ENCODE results near the gene APMAP. TPM values are rescaled to one million over a fixed set of nuclear protein-coding genes. Genes with fewer than 3 reads are reported as not detected.

APMAP gene
- total RNA-seq, 4 donors from 2014 or later = 24.2 to 108 (median 29.3) TPM

GRCh38 chr20:25011261-25011660 lies 18.7 kb upstream of the APMAP start:
- ATAC-seq = no peak
- intact Hi-C loops (cut with DNase I; ENCODE audit: low total_unique reads) = no loop called here
- H3K27ac ChIP-seq = peak overlapping the region; percentile 37 to 70 (median 58)
- peaks cover 0 to 47% of the 10 kb centered on the region in 2 donors for H3K36me3 ChIP-seq
- no peaks in the 10 kb centered on the region for H3K27me3 ChIP-seq
- in situ Hi-C loops (cut with MboI; ENCODE audit: low sequenced_read_pairs in 4 of 4) = no loop called here
- H3K4me3 ChIP-seq = no peak overlapping the region
- H3K9me3 ChIP-seq = no peaks in the 10 kb centered on the region
- TF ChIP-seq POLR2A (IDR thresholded peaks at IDR 0.05) (no peak), CTCF (IDR thresholded peaks at IDR 0.05 in 4 of 5, conservative IDR thresholded peaks at IDR 0.05 in 1 of 5) (no peak)
- no peak for DNase-seq
- peaks cover 15 to 20% of the 10 kb centered on the region in 2 donors for H3K4me1 ChIP-seq

- peak overlapping the region in 1 of 4 donors; percentile 36 for H3K27ac ChIP-seq
- no peaks in the 10 kb centered on the region for H3K9me3 ChIP-seq
- ATAC-seq (no peak), DNase-seq (no peak)
- H3K36me3 ChIP-seq = peaks cover 0 to 49% of the 10 kb centered on the region in 2 donors
- intact Hi-C loops (cut with DNase I; ENCODE audit: low total_unique reads) = no loop called here
- no peak overlapping the region for H3K4me3 ChIP-seq
- H3K4me1 ChIP-seq = peaks cover 18 to 20% of the 10 kb centered on the region in 2 donors
- in situ Hi-C loops (cut with MboI; ENCODE audit: low sequenced_read_pairs in 4 of 4) = no loop called here
- TF ChIP-seq CTCF (IDR thresholded peaks at IDR 0.05 in 4 of 5, conservative IDR thresholded peaks at IDR 0.05 in 1 of 5) (no peak), POLR2A (IDR thresholded peaks at IDR 0.05) (no peak)
- H3K27me3 ChIP-seq = no peaks in the 10 kb centered on the region
These were observed 16.9 kb upstream of the APMAP start for GRCh38 chr20:25009218-25010145.

GRCh38 chr20:25008388-25009217 lies 16.1 kb upstream of the APMAP start:
- Histone ChIP-seq H3K9me3 (no peaks in the 10 kb centered on the region), H3K27me3 (no peaks in the 10 kb centered on the region), H3K4me1 (peaks cover 18 to 20% of the 10 kb centered on the region in 2 donors), H3K27ac (no peak overlapping the region), H3K4me3 (no peak overlapping the region), H3K36me3 (peaks cover 0 to 45% of the 10 kb centered on the region in 2 donors)
- ATAC-seq = no peak
- in situ Hi-C loops (cut with MboI; ENCODE audit: low sequenced_read_pairs in 4 of 4) = no loop called here
- intact Hi-C loops (cut with DNase I; ENCODE audit: low total_unique reads) = no loop called here
- no peak for DNase-seq
- no peak for TF ChIP-seq CTCF (IDR thresholded peaks at IDR 0.05 in 4 of 5, conservative IDR thresholded peaks at IDR 0.05 in 1 of 5)
- no peak for TF ChIP-seq POLR2A (IDR thresholded peaks at IDR 0.05)

- in situ Hi-C loops (cut with MboI; ENCODE audit: low sequenced_read_pairs in 4 of 4) = no loop called here
- H3K4me1 ChIP-seq = peaks cover 14 to 17% of the 10 kb centered on the region in 2 donors
- DNase-seq = no peak
These were observed 15.1 kb upstream of the APMAP start for GRCh38 chr20:25007491-25008305.

More at GRCh38 chr20:25007491-25008305, 15.1 kb upstream of the APMAP start:
- intact Hi-C loops (cut with DNase I; ENCODE audit: low total_unique reads) = no loop called here
- no peak for ATAC-seq
- peak overlapping the region in 1 of 4 donors; percentile 35 for H3K27ac ChIP-seq
- no peaks in the 10 kb centered on the region for H3K27me3 ChIP-seq
- no peaks in the 10 kb centered on the region for H3K9me3 ChIP-seq
- no peak for TF ChIP-seq POLR2A (IDR thresholded peaks at IDR 0.05)
- H3K4me3 ChIP-seq = no peak overlapping the region
- peaks cover 0 to 36% of the 10 kb centered on the region in 2 donors for H3K36me3 ChIP-seq

Data from gastrocnemius medialis (tissue), 4 donors.